ENCODE data around the gene JPH2.

DNA sequence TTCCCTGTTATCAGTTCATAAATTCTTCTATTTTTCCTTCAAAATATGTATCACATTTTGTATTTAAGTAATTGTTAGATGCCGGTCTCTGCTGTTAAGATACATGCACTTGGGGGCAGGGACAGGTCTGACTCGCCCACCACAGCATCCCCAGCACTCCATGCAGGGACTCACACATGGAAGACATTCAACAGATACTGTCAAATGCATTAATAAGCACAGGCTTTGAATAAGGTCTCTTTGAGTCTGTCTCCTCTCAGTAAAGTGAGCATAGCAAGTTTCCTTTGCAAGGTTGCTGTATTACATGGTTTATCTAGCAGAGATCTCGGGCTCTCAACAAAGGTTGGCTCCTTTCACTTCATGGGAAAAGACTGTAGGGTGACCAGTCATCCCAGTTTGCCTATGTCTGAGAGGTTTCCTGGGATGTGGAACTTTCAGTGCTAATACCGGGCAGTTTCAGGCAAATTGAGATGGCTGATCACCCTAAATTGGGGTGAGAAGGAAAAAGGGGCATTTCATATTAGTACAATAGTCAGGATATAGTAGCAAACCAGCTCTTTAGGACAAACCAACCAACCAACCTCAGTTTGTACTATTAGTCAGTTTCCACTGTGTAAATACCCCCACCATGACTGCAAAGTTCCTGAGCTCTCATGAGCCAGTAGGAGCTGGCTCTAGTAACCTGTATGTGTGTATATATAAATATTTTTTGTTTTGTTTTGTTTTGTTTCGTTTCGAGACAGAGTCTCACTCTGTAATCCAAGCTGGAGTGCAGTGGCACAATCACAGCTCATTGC is 15.0 kb downstream of the JPH2 start:
- TF ChIP-seq, protein P1, sequence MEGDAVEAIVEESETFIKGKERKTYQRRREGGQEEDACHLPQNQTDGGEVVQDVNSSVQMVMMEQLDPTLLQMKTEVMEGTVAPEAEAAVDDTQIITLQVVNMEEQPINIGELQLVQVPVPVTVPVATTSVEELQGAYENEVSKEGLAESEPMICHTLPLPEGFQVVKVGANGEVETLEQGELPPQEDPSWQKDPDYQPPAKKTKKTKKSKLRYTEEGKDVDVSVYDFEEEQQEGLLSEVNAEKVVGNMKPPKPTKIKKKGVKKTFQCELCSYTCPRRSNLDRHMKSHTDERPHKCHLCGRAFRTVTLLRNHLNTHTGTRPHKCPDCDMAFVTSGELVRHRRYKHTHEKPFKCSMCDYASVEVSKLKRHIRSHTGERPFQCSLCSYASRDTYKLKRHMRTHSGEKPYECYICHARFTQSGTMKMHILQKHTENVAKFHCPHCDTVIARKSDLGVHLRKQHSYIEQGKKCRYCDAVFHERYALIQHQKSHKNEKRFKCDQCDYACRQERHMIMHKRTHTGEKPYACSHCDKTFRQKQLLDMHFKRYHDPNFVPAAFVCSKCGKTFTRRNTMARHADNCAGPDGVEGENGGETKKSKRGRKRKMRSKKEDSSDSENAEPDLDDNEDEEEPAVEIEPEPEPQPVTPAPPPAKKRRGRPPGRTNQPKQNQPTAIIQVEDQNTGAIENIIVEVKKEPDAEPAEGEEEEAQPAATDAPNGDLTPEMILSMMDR (IDR thresholded peaks at IDR 0.05) = no peak
- no peak for TF ChIP-seq POLR2AphosphoS5 (IDR thresholded peaks at IDR 0.05)
